AG09309 (cell line): Measurements from ENCODE around the gene LHFPL5.

Source experiments
- DNase-seq: peaks from one replicate; pipeline ENCODE4 v3.0.0-alpha.2; 2010; ENCODE audit warnings: low read depth
- H3K4me3 ChIP-seq: 2 replicates; pipeline ENCODE4 v1.5.1; 2011; ENCODE audit warnings: mild to moderate bottlenecking, low read depth, low read length, moderate library complexity; ENCODE audit not compliant: control insufficient read depth
- CTCF ChIP-seq: IDR thresholded peaks from 2 replicates; pipeline ENCODE4 v1.5.1; 2011; ENCODE audit warnings: mild to moderate bottlenecking, low read depth, low read length, inconsistent platforms; ENCODE audit not compliant: insufficient read depth, control insufficient read depth; ENCODE audit errors: missing control alignments

LHFPL5 gene

GRCh38 chr6:35798706-35799105, 6.4 kb upstream of the LHFPL5 start:
- no peak overlapping the region for H3K4me3 ChIP-seq
- TF ChIP-seq CTCF, result no peak
- no peak for DNase-seq

GRCh38 chr6:35801148-35801547, 4.0 kb upstream of the LHFPL5 start:
- TF ChIP-seq CTCF, result no peak
- H3K4me3 ChIP-seq, result no peak overlapping the region
- no peak for DNase-seq

GRCh38 chr6:35808688-35809087, 3.5 kb downstream of the LHFPL5 start:
- no peak for DNase-seq
- no peak for TF ChIP-seq CTCF
- no peak overlapping the region for H3K4me3 ChIP-seq

GRCh38 chr6:35809809-35810208, 4.7 kb downstream of the LHFPL5 start:
- TF ChIP-seq CTCF, result no peak
- no peak overlapping the region for H3K4me3 ChIP-seq
- DNase-seq, result no peak

- no peak overlapping the region for H3K4me3 ChIP-seq
- DNase-seq, result peak; percentile 3
- TF ChIP-seq CTCF, result no peak
These were observed 6.0 kb downstream of the LHFPL5 start for GRCh38 chr6:35810971-35811698.

GRCh38 chr6:35811699-35811995, 6.5 kb downstream of the LHFPL5 start:
- no peak overlapping the region for H3K4me3 ChIP-seq
- no peak for DNase-seq
- TF ChIP-seq CTCF, result no peak

GRCh38 chr6:35817515-35817914, 12.4 kb downstream of the LHFPL5 start:
- no peak for DNase-seq
- no peak overlapping the region for H3K4me3 ChIP-seq
- TF ChIP-seq CTCF, result no peak
